Nephron (organoid): Measurements from ENCODE around the gene CAPN13.

Source experiments
- H3K27ac Mint-ChIP-seq, 3 experiments: 2 replicates each; pipeline ENCODE4 v1.8.0; 2020; ENCODE audit warnings: mixed read lengths in 3 of 3, mild to moderate bottlenecking in 2 of 3, moderate library complexity in 1 of 3
- H3K27me3 Mint-ChIP-seq: 2 replicates; pipeline ENCODE4 v1.8.0; 2021; ENCODE audit warnings: low read depth, mild to moderate bottlenecking, moderate library complexity, mixed read lengths
- H3K36me3 Mint-ChIP-seq: 2 replicates; pipeline ENCODE4 v1.8.0; 2020; ENCODE audit warnings: low read depth, mixed read lengths
- H3K4me1 Mint-ChIP-seq: 2 replicates; pipeline ENCODE4 v1.8.0; 2020; ENCODE audit warnings: mixed read lengths
- H3K4me3 Mint-ChIP-seq, 3 experiments: 2 replicates each; pipeline ENCODE4 v1.8.0; 2020; ENCODE audit warnings: mild to moderate bottlenecking in 3 of 3, mixed read lengths in 3 of 3, moderate library complexity in 2 of 3
- H3K9me3 Mint-ChIP-seq: 2 replicates; pipeline ENCODE4 v1.8.0; 2020; ENCODE audit warnings: mixed read lengths
- CTCF ChIP-seq, 3 experiments: fragments of 200-600 bp; sonication (generic); IDR thresholded peaks; one replicate each; pipeline ENCODE4 v1.5.0; 2021; ENCODE audit warnings: antibody characterized with exemption in 3 of 3; ENCODE audit not compliant: unreplicated experiment in 3 of 3

The CAPN13 gene

DNA sequence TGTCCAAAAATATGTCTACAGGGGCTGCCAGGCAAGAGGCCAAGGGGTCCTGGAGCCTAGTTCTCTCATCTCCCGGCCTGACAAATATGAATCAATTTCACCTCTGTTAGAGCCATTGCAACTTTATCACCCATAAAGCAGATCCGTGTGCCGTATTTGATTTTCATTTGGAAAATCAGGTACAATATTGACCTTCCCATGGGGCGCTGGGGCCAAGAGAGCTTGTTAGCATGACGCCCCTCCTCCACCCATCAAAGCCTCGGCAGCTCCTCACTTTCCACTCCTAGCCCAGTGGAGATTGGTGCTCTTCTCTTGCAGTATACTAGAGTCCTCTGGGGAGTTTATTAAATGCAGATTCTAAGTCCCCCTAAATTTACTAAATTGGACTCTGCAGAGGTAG, 96.8 kb downstream of the CAPN13 start:
- Mint-ChIP-seq H3K27ac (no peak overlapping the region), H3K4me3 (no peak overlapping the region), H3K27me3 (peaks cover 7% of the 10 kb centered on the region), H3K4me1 (no peaks in the 10 kb centered on the region), H3K9me3 (no peaks in the 10 kb centered on the region), H3K36me3 (no peaks in the 10 kb centered on the region)
- TF ChIP-seq CTCF (IDR thresholded peaks at IDR 0.05; ENCODE audit: unreplicated experiment in 3 of 3) = no peak

DNA sequence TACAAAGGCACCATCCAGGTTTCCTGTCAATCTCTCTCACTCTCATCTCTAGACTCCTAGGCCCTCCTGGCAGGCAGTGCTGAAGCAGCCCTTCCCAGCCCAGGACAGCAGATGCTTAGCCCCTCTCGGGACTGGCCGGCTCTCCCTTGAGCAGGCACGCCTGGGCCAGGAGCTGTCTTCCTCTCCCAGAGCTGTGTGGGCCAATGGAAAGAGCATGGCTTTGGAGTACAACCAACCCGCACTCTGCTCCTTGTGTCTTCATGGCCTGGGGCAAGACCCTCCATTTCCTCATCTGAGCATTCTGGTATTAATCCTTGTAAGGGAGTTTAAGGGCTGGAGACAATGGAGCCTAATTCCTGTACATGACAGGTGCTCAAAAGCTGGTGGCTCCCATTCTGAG, 97.2 kb downstream of the CAPN13 start:
- TF ChIP-seq CTCF (IDR thresholded peaks at IDR 0.05; ENCODE audit: unreplicated experiment in 3 of 3) = no peak
- Mint-ChIP-seq H3K36me3 (no peaks in the 10 kb centered on the region), H3K27me3 (peaks cover 7% of the 10 kb centered on the region), H3K27ac (no peak overlapping the region), H3K4me1 (no peaks in the 10 kb centered on the region), H3K4me3 (no peak overlapping the region), H3K9me3 (no peaks in the 10 kb centered on the region)

DNA sequence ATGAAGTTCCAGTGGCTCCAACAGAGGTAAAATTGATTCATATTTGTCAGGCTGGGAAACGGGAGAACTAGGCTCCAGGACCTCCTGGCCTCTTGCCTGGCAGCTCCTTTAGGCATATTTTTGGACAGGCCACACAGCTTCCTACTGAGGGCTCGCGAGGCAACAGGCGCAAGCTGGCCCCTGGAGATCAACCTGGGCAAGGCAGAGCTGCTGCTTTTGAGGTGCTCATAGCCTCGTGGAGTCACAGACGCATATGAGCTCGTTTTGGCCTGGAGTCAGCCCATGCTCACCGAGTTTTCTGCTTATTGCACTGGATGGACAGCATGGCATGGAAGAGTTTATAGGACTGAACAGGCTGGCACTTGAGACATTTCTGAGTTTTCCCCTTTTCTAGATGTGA, 97.7 kb downstream of the CAPN13 start:
- H3K36me3 Mint-ChIP-seq = no peaks in the 10 kb centered on the region
- no peak for TF ChIP-seq CTCF (IDR thresholded peaks at IDR 0.05; ENCODE audit: unreplicated experiment in 3 of 3)
- peaks cover 7% of the 10 kb centered on the region for H3K27me3 Mint-ChIP-seq
- H3K9me3 Mint-ChIP-seq = no peaks in the 10 kb centered on the region
- H3K4me3 Mint-ChIP-seq = no peak overlapping the region
- no peaks in the 10 kb centered on the region for H3K4me1 Mint-ChIP-seq
- H3K27ac Mint-ChIP-seq = no peak overlapping the region

DNA sequence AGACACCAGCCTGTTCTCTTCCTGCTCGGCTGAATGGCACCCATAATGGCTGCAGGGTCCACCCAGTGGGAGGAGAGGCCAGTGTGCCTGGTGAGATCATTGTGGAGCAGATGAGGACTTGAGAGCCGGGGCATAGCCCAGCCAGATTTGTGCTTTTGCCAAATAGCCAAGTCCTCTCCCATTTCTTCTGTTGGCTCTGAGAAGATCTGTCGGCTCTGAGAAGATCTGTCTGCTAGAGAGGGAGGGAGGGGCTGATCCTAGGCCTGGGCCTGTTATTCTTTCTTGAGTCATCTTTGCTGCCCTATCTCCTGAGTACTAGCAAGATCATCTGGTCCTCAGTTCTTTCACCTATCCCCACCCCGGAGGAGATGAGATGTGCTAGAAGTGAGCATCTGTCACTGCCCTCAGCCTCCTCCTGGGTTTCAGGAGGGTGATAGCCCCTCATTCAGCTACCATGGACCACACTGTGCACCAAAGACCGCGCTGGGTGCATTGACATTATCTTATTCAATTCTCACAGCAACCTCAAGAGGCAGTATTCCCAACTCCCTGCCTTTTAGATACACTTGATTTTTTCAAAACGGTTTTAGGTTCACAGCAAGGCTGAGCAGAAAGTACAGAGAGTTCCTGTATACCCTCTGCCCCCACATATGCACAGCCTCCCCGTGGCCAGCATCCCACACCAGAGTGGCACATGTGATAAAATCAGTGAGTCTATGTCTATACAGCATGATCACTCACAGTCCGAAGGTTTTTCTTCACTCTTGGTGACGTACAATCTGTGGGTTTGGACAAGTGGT, 98.6 kb downstream of the CAPN13 start:
- Mint-ChIP-seq H3K4me3 (no peak overlapping the region), H3K9me3 (peaks cover 4% of the 10 kb centered on the region), H3K27me3 (peaks cover 7% of the 10 kb centered on the region), H3K4me1 (no peaks in the 10 kb centered on the region), H3K27ac (no peak overlapping the region), H3K36me3 (no peaks in the 10 kb centered on the region)
- peak; percentile 28 to 39 (median 30) for TF ChIP-seq CTCF (IDR thresholded peaks at IDR 0.05; ENCODE audit: unreplicated experiment in 3 of 3)

- H3K9me3 Mint-ChIP-seq = peaks cover 15% of the 10 kb centered on the region
- no peak overlapping the region for H3K4me3 Mint-ChIP-seq
- H3K27me3 Mint-ChIP-seq = peaks cover 7% of the 10 kb centered on the region
- H3K4me1 Mint-ChIP-seq = no peaks in the 10 kb centered on the region
- H3K36me3 Mint-ChIP-seq = no peaks in the 10 kb centered on the region
- H3K27ac Mint-ChIP-seq = no peak overlapping the region
- peak in 1 of 3 experiments; percentile 45 for TF ChIP-seq CTCF (IDR thresholded peaks at IDR 0.05; ENCODE audit: unreplicated experiment in 3 of 3)
Observed at GRCh38 chr2:30707304-30707903, 99.8 kb downstream of the CAPN13 start.
